Neural cell (in vitro differentiated cells): ENCODE results near the gene PRTFDC1.

Experiments
- EZH2 ChIP-seq: fragments of 200-600, 300-800 bp; shearing (Covaris generic), sonication (generic); IDR thresholded peaks from 2 replicates; pipeline ENCODE4 v1.6.1; 2014; ENCODE audit warnings: antibody characterized with exemption, low read length, borderline replicate concordance, mild to moderate bottlenecking; ENCODE audit not compliant: insufficient read depth, poor library complexity, severe bottlenecking
- POLR2AphosphoS5 ChIP-seq: IDR thresholded peaks from 2 replicates; pipeline ENCODE4 v1.6.1; 2012
- RAD21 ChIP-seq: fragments of 450-650 bp; conservative IDR thresholded peaks from 2 replicates; pipeline ENCODE4 v1.6.1; 2014; ENCODE audit warnings: antibody characterized with exemption, mild to moderate bottlenecking, moderate library complexity
- TAF1 ChIP-seq: IDR thresholded peaks from 2 replicates; pipeline ENCODE4 v1.6.1; 2012; ENCODE audit warnings: low read depth
- TF ChIP-seq, protein P1 (sequence below): fragments of 450-650 bp; IDR thresholded peaks from 2 replicates; pipeline ENCODE4 v1.5.1; 2014; ENCODE audit warnings: antibody characterized with exemption, mild to moderate bottlenecking, moderate library complexity; ENCODE audit not compliant: poor library complexity, severe bottlenecking

DNA sequence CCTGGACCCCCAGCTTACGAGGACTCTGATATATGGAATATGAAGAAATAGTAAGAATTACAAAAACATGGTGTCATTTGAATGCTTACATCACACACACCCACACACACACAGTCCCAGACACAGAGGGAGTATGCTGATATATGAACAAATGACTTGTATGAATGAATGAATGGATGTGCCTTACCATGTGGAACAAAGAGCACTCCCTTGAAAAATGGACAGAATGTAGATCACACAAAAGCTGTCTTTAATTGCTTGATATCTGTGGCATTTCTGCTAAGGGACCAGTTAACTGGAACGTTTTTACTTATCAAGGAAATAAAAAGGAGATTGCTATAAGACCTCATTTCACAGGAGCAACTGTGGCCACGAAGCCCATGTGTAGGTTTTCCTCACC lies 46.0 kb downstream of the PRTFDC1 start:
- TF ChIP-seq, protein P1, sequence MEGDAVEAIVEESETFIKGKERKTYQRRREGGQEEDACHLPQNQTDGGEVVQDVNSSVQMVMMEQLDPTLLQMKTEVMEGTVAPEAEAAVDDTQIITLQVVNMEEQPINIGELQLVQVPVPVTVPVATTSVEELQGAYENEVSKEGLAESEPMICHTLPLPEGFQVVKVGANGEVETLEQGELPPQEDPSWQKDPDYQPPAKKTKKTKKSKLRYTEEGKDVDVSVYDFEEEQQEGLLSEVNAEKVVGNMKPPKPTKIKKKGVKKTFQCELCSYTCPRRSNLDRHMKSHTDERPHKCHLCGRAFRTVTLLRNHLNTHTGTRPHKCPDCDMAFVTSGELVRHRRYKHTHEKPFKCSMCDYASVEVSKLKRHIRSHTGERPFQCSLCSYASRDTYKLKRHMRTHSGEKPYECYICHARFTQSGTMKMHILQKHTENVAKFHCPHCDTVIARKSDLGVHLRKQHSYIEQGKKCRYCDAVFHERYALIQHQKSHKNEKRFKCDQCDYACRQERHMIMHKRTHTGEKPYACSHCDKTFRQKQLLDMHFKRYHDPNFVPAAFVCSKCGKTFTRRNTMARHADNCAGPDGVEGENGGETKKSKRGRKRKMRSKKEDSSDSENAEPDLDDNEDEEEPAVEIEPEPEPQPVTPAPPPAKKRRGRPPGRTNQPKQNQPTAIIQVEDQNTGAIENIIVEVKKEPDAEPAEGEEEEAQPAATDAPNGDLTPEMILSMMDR: no peak
- TF ChIP-seq EZH2 (no peak), TAF1 (no peak), RAD21 (no peak), POLR2AphosphoS5 (no peak)
